GM18499 (cell line): ENCODE data around the gene CHML.
"Not testable (repeated sequence)": the region's sequence is repeated elsewhere in the genome, so short reads cannot be mapped to it uniquely, and the experiment has no call there.

ENCODE experiments used
- ATAC-seq: cut with Tn5 transposase; IDR thresholded peaks from one replicate; pipeline ENCODE4 v1.9.1; 2021; ENCODE audit warnings: moderate number of reproducible peaks; ENCODE audit not compliant: insufficient read depth, unreplicated experiment

The CHML gene

GRCh38 chr1:241640149-241640866 is at the start of gene CHML, which contains the start of gene OPN3:
Gene CHML, minus strand, starts transcription at chr1:241640369. Its CDS starts 4,603 bp downstream, at chr1:241635766.
Gene OPN3, minus strand, starts transcription at chr1:241640369. Its CDS starts 115 bp downstream, at chr1:241640254.
- peak; percentile 51 for ATAC-seq

GRCh38 chr1:241688940-241689368 is 48.8 kb upstream of the CHML start:
- no peak for ATAC-seq

GRCh38 chr1:241684108-241684507 is 43.9 kb upstream of the CHML start:
- no peak for ATAC-seq

- ATAC-seq: no peak
These were observed 42.8 kb upstream of the CHML start for GRCh38 chr1:241682921-241683320.

- ATAC-seq: not testable (repeated sequence)
These were observed 41.8 kb upstream of the CHML start for GRCh38 chr1:241681861-241682448.

- no peak for ATAC-seq
These were observed 39.8 kb upstream of the CHML start for GRCh38 chr1:241679961-241680360.

GRCh38 chr1:241679404-241679803 is 39.2 kb upstream of the CHML start:
- no peak for ATAC-seq

GRCh38 chr1:241678536-241678935 is 38.4 kb upstream of the CHML start:
- ATAC-seq: no peak

GRCh38 chr1:241677201-241677600 is 37.0 kb upstream of the CHML start:
- peak; percentile 97 for ATAC-seq

GRCh38 chr1:241675983-241676382 is 35.8 kb upstream of the CHML start:
- no peak for ATAC-seq

- ATAC-seq: no peak
These were observed 34.7 kb upstream of the CHML start for GRCh38 chr1:241674805-241675384.

GRCh38 chr1:241672301-241672700 is 32.1 kb upstream of the CHML start:
- no peak for ATAC-seq

- no peak for ATAC-seq
These were observed 26.2 kb upstream of the CHML start for GRCh38 chr1:241666419-241666818.

GRCh38 chr1:241660424-241660972 is 20.3 kb upstream of the CHML start:
- ATAC-seq: no peak

- not testable (repeated sequence) for ATAC-seq
These were observed 18.8 kb upstream of the CHML start for GRCh38 chr1:241659016-241659415.

GRCh38 chr1:241658081-241658793 is 18.1 kb upstream of the CHML start:
- no peak for ATAC-seq

GRCh38 chr1:241654641-241655040 is 14.5 kb upstream of the CHML start:
- ATAC-seq: no peak

GRCh38 chr1:241654019-241654418 is 13.8 kb upstream of the CHML start:
- ATAC-seq: no peak

- ATAC-seq: no peak
These were observed 11.8 kb upstream of the CHML start, which contains the start of gene WDR64 for GRCh38 chr1:241652012-241652411. Gene WDR64, plus strand, starts transcription at chr1:241652281. Its CDS starts 204 bp downstream, at chr1:241652485.

- no peak for ATAC-seq
These were observed 8.0 kb upstream of the CHML start for GRCh38 chr1:241648159-241648558.
